D721Med (cell line): ENCODE data around the gene RAD50.
"Not testable (repeated sequence)": the region's sequence is repeated elsewhere in the genome, so short reads cannot be mapped to it uniquely, and the experiment has no call there.

ENCODE experiments used
- DNase-seq: peaks from one replicate; pipeline ENCODE4 v3.0.0; 2011; ENCODE audit warnings: low spot score; ENCODE audit not compliant: insufficient read length
- FAIRE-seq: peaks from 2 replicates; lab custom pipeline; 2011; peaks lifted over from hg19 to GRCh38; lab: Jason Lieb, UNC
- TF ChIP-seq, protein P1 (sequence below): IDR thresholded peaks from 2 replicates; pipeline ENCODE4 v1.5.1; 2012; ENCODE audit warnings: mild to moderate bottlenecking, control low read depth; ENCODE audit not compliant: insufficient read depth; ENCODE audit errors: missing control alignments

RAD50 gene

DNA sequence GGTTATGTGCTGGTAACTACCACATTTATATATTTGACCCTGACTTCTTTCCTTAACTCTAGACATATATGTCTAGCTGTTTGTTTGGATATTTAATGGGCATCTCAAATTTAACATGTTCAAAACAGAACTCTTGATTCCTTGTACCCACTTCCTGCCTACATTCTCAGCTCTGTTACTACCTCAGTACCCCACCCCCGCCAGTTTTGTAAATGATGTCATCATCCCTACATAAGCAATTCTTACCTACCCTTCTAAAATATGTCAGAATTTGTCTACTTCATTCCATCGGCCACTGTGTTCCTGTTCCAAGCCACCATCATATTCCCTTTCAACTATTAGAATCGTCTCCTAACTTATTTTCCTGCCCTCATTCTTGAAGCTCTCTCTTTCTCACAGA lies 4.8 kb downstream of the RAD50 start:
- FAIRE-seq, result no peak
- TF ChIP-seq, protein P1, sequence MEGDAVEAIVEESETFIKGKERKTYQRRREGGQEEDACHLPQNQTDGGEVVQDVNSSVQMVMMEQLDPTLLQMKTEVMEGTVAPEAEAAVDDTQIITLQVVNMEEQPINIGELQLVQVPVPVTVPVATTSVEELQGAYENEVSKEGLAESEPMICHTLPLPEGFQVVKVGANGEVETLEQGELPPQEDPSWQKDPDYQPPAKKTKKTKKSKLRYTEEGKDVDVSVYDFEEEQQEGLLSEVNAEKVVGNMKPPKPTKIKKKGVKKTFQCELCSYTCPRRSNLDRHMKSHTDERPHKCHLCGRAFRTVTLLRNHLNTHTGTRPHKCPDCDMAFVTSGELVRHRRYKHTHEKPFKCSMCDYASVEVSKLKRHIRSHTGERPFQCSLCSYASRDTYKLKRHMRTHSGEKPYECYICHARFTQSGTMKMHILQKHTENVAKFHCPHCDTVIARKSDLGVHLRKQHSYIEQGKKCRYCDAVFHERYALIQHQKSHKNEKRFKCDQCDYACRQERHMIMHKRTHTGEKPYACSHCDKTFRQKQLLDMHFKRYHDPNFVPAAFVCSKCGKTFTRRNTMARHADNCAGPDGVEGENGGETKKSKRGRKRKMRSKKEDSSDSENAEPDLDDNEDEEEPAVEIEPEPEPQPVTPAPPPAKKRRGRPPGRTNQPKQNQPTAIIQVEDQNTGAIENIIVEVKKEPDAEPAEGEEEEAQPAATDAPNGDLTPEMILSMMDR, result no peak
- DNase-seq, result no peak

- FAIRE-seq, DNase-seq: not testable (repeated sequence)
Measured at GRCh38 chr5:132564555-132564954, 7.8 kb downstream of the RAD50 start.

DNA sequence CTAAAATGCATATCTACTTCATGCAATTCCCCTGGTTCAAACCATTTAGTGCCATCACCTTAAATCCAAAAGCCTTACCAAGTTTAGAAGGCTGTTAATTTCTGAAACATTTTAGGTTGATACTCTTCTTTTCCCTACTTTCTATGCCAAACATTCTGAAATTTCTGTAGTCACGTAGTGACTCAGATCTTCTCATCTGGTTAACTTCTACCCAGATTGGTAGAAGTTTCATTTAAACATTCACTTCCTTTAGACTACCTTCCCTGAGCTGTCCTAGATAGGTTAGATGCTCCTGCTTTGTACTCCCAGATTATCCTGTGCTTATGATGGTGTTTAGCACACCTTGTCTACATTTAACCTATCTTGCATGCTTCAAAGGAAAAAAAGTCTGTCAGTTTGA lies 9.9 kb downstream of the RAD50 start:
- FAIRE-seq (no peak), DNase-seq (no peak)
- TF ChIP-seq, protein P1, result no peak

GRCh38 chr5:132576123-132576522 lies 19.3 kb downstream of the RAD50 start:
- FAIRE-seq (peak; percentile 56), DNase-seq (no peak)
- TF ChIP-seq, protein P1, result no peak

- not testable (repeated sequence) for FAIRE-seq
Measured at GRCh38 chr5:132584560-132584959, 27.8 kb downstream of the RAD50 start.

GRCh38 chr5:132586063-132586462 lies 29.3 kb downstream of the RAD50 start:
- FAIRE-seq (peak; percentile 60), DNase-seq (no peak)
- TF ChIP-seq, protein P1, result no peak

More at GRCh38 chr5:132584560-132584959, 27.8 kb downstream of the RAD50 start:
- not testable (repeated sequence) for DNase-seq

DNA sequence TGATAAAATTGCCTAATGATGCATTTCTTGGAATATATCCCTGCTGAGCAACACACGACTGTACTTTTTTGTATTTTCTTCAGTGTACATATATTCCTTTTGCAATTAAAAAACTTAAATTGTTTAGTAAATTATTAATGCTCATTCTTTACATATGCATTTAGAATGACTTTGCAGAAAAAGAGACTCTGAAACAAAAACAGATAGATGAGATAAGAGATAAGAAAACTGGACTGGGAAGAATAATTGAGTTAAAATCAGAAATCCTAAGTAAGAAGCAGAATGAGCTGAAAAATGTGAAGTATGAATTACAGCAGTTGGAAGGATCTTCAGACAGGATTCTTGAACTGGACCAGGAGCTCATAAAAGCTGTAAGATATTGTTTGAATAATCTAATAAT lies 32.7 kb downstream of the RAD50 start:
- DNase-seq, result no peak
- no peak for FAIRE-seq

GRCh38 chr5:132591145-132591544 lies 34.4 kb downstream of the RAD50 start:
- TF ChIP-seq, protein P1, result no peak
- FAIRE-seq (no peak), DNase-seq (no peak)

More for the DNA sequence above, 32.7 kb downstream of the RAD50 start:
- TF ChIP-seq, protein P1, result no peak
